HEK293 (cell line): ENCODE data around the gene DTX3L.

ENCODE experiments used
- ATF2 ChIP-seq: fragments of 450-650 bp; formaldehyde crosslinking; IDR thresholded peaks from 2 replicates; pipeline ENCODE4 v1.5.1; 2016; ENCODE audit warnings: missing biosample characterization, missing genetic modification characterization, low read depth
- CTCF ChIP-seq: fragments of 450-650 bp; formaldehyde crosslinking; IDR thresholded peaks from 2 replicates; pipeline ENCODE4 v1.5.1; 2016; ENCODE audit warnings: missing biosample characterization, missing genetic modification characterization
- HOXA7 ChIP-seq: sonication (generic); formaldehyde crosslinking; IDR thresholded peaks from 2 replicates; pipeline ENCODE4 v1.8.1; 2022; ENCODE audit warnings: missing genetic modification reagents, borderline replicate concordance
- MZF1 ChIP-seq: fragments of 450-650 bp; formaldehyde crosslinking; IDR thresholded peaks from 2 replicates; pipeline ENCODE4 v1.5.1; 2017; ENCODE audit warnings: missing biosample characterization, missing genetic modification characterization, borderline replicate concordance
- SCRT1 ChIP-seq: fragments of 450-650 bp; formaldehyde crosslinking; IDR thresholded peaks from 2 replicates; pipeline ENCODE4 v1.5.1; 2016; ENCODE audit warnings: missing biosample characterization, missing genetic modification characterization, borderline replicate concordance
- TCF7L2 ChIP-seq: IDR thresholded peaks from 2 replicates; pipeline ENCODE4 v1.6.1; 2011; ENCODE audit warnings: low read depth, mild to moderate bottlenecking, inconsistent platforms, low read length, moderate library complexity, borderline replicate concordance
- ZBTB11 ChIP-seq: fragments of 450-650 bp; formaldehyde crosslinking; conservative IDR thresholded peaks from 2 replicates; pipeline ENCODE4 v1.5.1; 2016; ENCODE audit warnings: low read depth, missing biosample characterization, missing genetic modification characterization
- ZNF133 ChIP-seq: fragments of 450-650 bp; formaldehyde crosslinking; IDR thresholded peaks from 2 replicates; pipeline ENCODE4 v1.5.1; 2016; ENCODE audit warnings: missing biosample characterization, missing genetic modification characterization
- ZNF174 ChIP-seq: fragments of 450-650 bp; formaldehyde crosslinking; IDR thresholded peaks from 2 replicates; pipeline ENCODE4 v1.5.0; 2017; ENCODE audit warnings: missing biosample characterization, mild to moderate bottlenecking, missing genetic modification characterization
- ZNF280D ChIP-seq: fragments of 450-650 bp; formaldehyde crosslinking; IDR thresholded peaks from 2 replicates; pipeline ENCODE4 v1.5.1; 2016; ENCODE audit warnings: missing biosample characterization, missing genetic modification characterization
- ZNF423 ChIP-seq: fragments of 450-650 bp; formaldehyde crosslinking; IDR thresholded peaks from 2 replicates; pipeline ENCODE4 v1.5.1; 2016; ENCODE audit warnings: missing biosample characterization, missing genetic modification characterization
- ZNF585B ChIP-seq: fragments of 450-650 bp; formaldehyde crosslinking; IDR thresholded peaks from 2 replicates; pipeline ENCODE4 v1.5.1; 2016; ENCODE audit warnings: missing biosample characterization, missing genetic modification characterization
- ZNF791 ChIP-seq: fragments of 450-650 bp; formaldehyde crosslinking; IDR thresholded peaks from 2 replicates; pipeline ENCODE4 v1.5.1; 2016; ENCODE audit warnings: missing biosample characterization, missing genetic modification characterization
- ZSCAN18 ChIP-seq: fragments of 450-650 bp; formaldehyde crosslinking; IDR thresholded peaks from 2 replicates; pipeline ENCODE4 v1.5.1; 2016; ENCODE audit warnings: missing biosample characterization, missing genetic modification characterization

- TF ChIP-seq ZNF423, result no peak
- no peak for TF ChIP-seq CTCF (tag by site-specific recombination)
- TF ChIP-seq ZSCAN18, result no peak
- no peak for TF ChIP-seq ZNF280D
- TF ChIP-seq TCF7L2, result no peak
- no peak for TF ChIP-seq MZF1 (tag by site-specific recombination)
- no peak for TF ChIP-seq ZNF791 (tag by site-specific recombination)
- no peak for TF ChIP-seq ATF2 (tag by site-specific recombination)
- TF ChIP-seq ZBTB11 (tag by site-specific recombination), result no peak
- TF ChIP-seq HOXA7 (CRISPR knock-in tag), result no peak
- TF ChIP-seq ZNF133 (tag by site-specific recombination), result no peak
- no peak for TF ChIP-seq ZNF585B
- TF ChIP-seq SCRT1 (tag by site-specific recombination), result no peak
- no peak for TF ChIP-seq ZNF174 (tag by site-specific recombination)
Measured at GRCh38 chr3:122598556-122598955, 34.4 kb downstream of the DTX3L start.
